Panc1 (cell line): ENCODE data around the gene MTARC2.

Experiments used
- CTCF ChIP-seq: fragments of 450-650 bp; IDR thresholded peaks from 2 replicates; pipeline ENCODE4 v1.5.1; 2017; ENCODE audit warnings: mild to moderate bottlenecking
- SIN3A ChIP-seq: IDR thresholded peaks from 2 replicates; pipeline ENCODE4 v1.6.1; 2012; ENCODE audit warnings: low read depth, mild to moderate bottlenecking, low read length, moderate library complexity, borderline replicate concordance; ENCODE audit not compliant: insufficient read depth
- TCF7L2 ChIP-seq: IDR thresholded peaks from 2 replicates; pipeline ENCODE4 v1.6.1; 2011; ENCODE audit warnings: mild to moderate bottlenecking, low read depth, low read length, inconsistent platforms

- TF ChIP-seq CTCF (no peak), SIN3A (no peak), TCF7L2 (no peak)
Observed at GRCh38 chr1:220727519-220727918, 20.6 kb upstream of the MTARC2 start.
